Neural crest cell (in vitro differentiated cells): ENCODE measurements around the gene ZBBX. TPM values are rescaled to one million over a fixed set of nuclear protein-coding genes. Genes with fewer than 3 reads are reported as not detected.

Experiments
- DNase-seq: peaks from one replicate; pipeline ENCODE4 v3.0.0; 2021; ENCODE audit warnings: low read depth, mixed read lengths, low spot score
- H3K27ac Mint-ChIP-seq: one replicate; pipeline ENCODE4 v1.8.0; 2021; ENCODE audit warnings: mild to moderate bottlenecking, mixed read lengths; ENCODE audit not compliant: unreplicated experiment
- H3K27me3 Mint-ChIP-seq: 2 replicates; pipeline ENCODE4 v1.8.0; 2021; ENCODE audit warnings: low read depth, mild to moderate bottlenecking, mixed read lengths
- H3K36me3 Mint-ChIP-seq: 2 replicates; pipeline ENCODE4 v1.8.0; 2021; ENCODE audit warnings: low read depth, mild to moderate bottlenecking, mixed read lengths
- H3K4me1 Mint-ChIP-seq: 2 replicates; pipeline ENCODE4 v1.8.0; 2021; ENCODE audit warnings: mixed read lengths
- H3K4me3 Mint-ChIP-seq: one replicate; pipeline ENCODE4 v1.8.0; 2021; ENCODE audit warnings: mild to moderate bottlenecking, mixed read lengths
- H3K9me3 Mint-ChIP-seq: 2 replicates; pipeline ENCODE4 v1.8.0; 2021; ENCODE audit warnings: mixed read lengths
- CTCF ChIP-seq: fragments of 200-600 bp; sonication (generic); conservative IDR thresholded peaks from 2 replicates; pipeline ENCODE4 v1.5.0; 2021; ENCODE audit warnings: antibody characterized with exemption, mild to moderate bottlenecking
- total RNA-seq: library from RNA; stranded (reverse); gene quantifications from 2 replicates; pipeline ENCODE4 v1.2.1, GENCODE V29; 2021

Gene ZBBX
- total RNA-seq, 1 donor from 2014 or later: 1.6 TPM

GRCh38 chr3:167203062-167203461 is 177.0 kb downstream of the ZBBX start:
- no peak for TF ChIP-seq CTCF
- Mint-ChIP-seq H3K4me1 (no peaks in the 10 kb centered on the region), H3K4me3 (no peak overlapping the region), H3K27ac (no peak overlapping the region), H3K9me3 (no peaks in the 10 kb centered on the region), H3K27me3 (no peaks in the 10 kb centered on the region), H3K36me3 (no peaks in the 10 kb centered on the region)
- no peak for DNase-seq

GRCh38 chr3:167198949-167199600 is 181.0 kb downstream of the ZBBX start:
- Mint-ChIP-seq H3K4me3 (no peak overlapping the region), H3K36me3 (no peaks in the 10 kb centered on the region), H3K27ac (no peak overlapping the region), H3K27me3 (no peaks in the 10 kb centered on the region), H3K4me1 (peaks cover 3% of the 10 kb centered on the region), H3K9me3 (no peaks in the 10 kb centered on the region)
- DNase-seq: no peak
- no peak for TF ChIP-seq CTCF

Other genes starting within 250 kb of the ZBBX start
- 0.56 and 0.86 TPM in 2 replicates for gene SERPINI2, start 93.7 kb upstream of the ZBBX start, total RNA-seq